Measurements from ENCODE around the gene CCDC102A.

GRCh38 chr16:57570301-57571070 lies 34.1 kb upstream of the CCDC102A start:
- TF ChIP-seq, protein P1, sequence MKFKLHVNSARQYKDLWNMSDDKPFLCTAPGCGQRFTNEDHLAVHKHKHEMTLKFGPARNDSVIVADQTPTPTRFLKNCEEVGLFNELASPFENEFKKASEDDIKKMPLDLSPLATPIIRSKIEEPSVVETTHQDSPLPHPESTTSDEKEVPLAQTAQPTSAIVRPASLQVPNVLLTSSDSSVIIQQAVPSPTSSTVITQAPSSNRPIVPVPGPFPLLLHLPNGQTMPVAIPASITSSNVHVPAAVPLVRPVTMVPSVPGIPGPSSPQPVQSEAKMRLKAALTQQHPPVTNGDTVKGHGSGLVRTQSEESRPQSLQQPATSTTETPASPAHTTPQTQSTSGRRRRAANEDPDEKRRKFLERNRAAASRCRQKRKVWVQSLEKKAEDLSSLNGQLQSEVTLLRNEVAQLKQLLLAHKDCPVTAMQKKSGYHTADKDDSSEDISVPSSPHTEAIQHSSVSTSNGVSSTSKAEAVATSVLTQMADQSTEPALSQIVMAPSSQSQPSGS (tag by site-specific recombination; IDR thresholded peaks at IDR 0.05; ENCODE audit: low read depth): no peak
- TF ChIP-seq, protein P2, sequence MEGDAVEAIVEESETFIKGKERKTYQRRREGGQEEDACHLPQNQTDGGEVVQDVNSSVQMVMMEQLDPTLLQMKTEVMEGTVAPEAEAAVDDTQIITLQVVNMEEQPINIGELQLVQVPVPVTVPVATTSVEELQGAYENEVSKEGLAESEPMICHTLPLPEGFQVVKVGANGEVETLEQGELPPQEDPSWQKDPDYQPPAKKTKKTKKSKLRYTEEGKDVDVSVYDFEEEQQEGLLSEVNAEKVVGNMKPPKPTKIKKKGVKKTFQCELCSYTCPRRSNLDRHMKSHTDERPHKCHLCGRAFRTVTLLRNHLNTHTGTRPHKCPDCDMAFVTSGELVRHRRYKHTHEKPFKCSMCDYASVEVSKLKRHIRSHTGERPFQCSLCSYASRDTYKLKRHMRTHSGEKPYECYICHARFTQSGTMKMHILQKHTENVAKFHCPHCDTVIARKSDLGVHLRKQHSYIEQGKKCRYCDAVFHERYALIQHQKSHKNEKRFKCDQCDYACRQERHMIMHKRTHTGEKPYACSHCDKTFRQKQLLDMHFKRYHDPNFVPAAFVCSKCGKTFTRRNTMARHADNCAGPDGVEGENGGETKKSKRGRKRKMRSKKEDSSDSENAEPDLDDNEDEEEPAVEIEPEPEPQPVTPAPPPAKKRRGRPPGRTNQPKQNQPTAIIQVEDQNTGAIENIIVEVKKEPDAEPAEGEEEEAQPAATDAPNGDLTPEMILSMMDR (tag by site-specific recombination; IDR thresholded peaks at IDR 0.05): no peak
- no peak for TF ChIP-seq ZNF341 (tag by site-specific recombination; IDR thresholded peaks at IDR 0.05; ENCODE audit: low read depth)
- no peak for TF ChIP-seq ZNF2 (tag by site-specific recombination; IDR thresholded peaks at IDR 0.05)
- no peak for TF ChIP-seq ZFP41 (tag by site-specific recombination; IDR thresholded peaks at IDR 0.05; ENCODE audit: borderline replicate concordance)
- no peak for TF ChIP-seq YY1 (tag by site-specific recombination; IDR thresholded peaks at IDR 0.05)
- no peak for TF ChIP-seq ZNF23 (tag by site-specific recombination; IDR thresholded peaks at IDR 0.05; ENCODE audit: borderline replicate concordance)
- TF ChIP-seq ZBTB7A (tag by site-specific recombination; IDR thresholded peaks at IDR 0.05; ENCODE audit: low read depth): no peak
- no peak for TF ChIP-seq ZNF624 (tag by site-specific recombination; IDR thresholded peaks at IDR 0.05)
- no peak for TF ChIP-seq ZNF473 (tag by site-specific recombination; IDR thresholded peaks at IDR 0.05)
- no peak for TF ChIP-seq KLF16 (tag by site-specific recombination; IDR thresholded peaks at IDR 0.05)

All from HEK293 (cell line).